Suprapubic skin (tissue), 4 donors: Measurements from ENCODE around the gene IQCM.

Experiments
- CTCF ChIP-seq, 2 donors: fragments of 200-600 bp in 1 of 2; fragments of 450-650 bp in 1 of 2; sonication (generic) in 1 of 2; IDR thresholded peaks; one replicate each; pipeline ENCODE4 v1.5.1; 2016 to 2019; ENCODE audit warnings: antibody characterized with exemption in 2 of 2, mild to moderate bottlenecking in 1 of 2, moderate library complexity in 1 of 2
- EP300 ChIP-seq: sonication (generic); formaldehyde crosslinking; IDR thresholded peaks from one replicate; pipeline ENCODE4 v1.6.1; 2017; ENCODE audit warnings: antibody characterized with exemption
- POLR2A ChIP-seq, 2 donors: fragments of 450-650 bp; IDR thresholded peaks; one replicate each; pipeline ENCODE4 v1.6.1; 2017; ENCODE audit warnings: antibody characterized with exemption in 2 of 2, mild to moderate bottlenecking in 2 of 2, moderate library complexity in 2 of 2
- POLR2AphosphoS5 ChIP-seq, 3 donors: sonication (generic); formaldehyde crosslinking; IDR thresholded peaks; one replicate each; pipeline ENCODE4 v1.6.1; 2017; ENCODE audit warnings: antibody characterized with exemption in 3 of 3

GRCh38 chr4:149553959-149554520, 261.6 kb downstream of the IQCM start:
- no peak for TF ChIP-seq CTCF (IDR thresholded peaks at IDR 0.05)
- TF ChIP-seq POLR2A (IDR thresholded peaks at IDR 0.05) = no peak
- no peak for TF ChIP-seq POLR2AphosphoS5 (IDR thresholded peaks at IDR 0.05)
- no peak for TF ChIP-seq EP300
